ENCODE measurements around the gene TSPYL2.

The TSPYL2 gene

DNA sequence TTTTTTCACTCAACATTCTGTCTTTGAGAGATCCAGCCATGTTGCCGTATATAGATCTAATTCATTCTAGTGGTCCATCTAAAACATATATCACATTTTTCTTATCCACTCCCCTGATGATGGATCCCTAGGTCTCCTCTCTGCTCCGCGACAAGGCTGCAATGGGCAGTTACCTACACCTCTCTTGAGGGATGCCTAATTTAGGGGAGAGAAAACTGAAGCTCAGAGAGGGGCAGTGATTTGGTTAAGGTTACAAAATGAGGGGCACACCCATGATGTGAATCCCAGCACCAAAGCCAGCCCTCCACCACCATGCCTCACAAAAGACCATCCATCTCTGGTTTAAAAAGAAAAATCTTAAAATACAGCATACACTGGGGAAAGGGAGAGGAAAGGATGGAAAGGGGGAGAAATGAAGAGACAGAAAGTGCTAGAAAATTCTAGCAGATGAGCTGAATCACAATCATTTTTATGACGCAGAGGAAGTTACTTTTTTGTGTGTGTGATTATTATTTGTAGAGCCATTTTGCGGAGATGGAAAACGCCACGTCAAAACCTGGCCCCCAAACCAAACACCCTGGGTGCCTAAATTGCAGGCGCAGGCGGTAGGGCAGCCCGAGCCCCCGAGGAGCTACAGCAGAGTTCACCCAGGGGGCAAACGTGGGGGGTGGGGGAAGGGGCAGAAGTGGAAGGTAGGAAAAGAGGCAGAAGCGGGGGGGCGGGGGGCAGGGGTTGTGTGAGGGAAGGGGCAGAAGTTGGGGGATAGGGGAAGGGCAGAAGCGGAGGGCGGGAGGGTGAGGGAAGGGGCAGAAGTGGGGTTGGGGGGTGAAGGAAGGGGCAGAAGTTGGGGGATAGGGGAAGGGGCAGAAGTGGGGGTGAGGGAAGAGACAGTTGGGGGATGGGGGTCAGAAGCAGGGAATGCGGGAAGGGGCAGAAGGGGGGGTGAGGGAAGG, 1.3 kb upstream of the TSPYL2 start:
- no peak for DNase-seq

DNA sequence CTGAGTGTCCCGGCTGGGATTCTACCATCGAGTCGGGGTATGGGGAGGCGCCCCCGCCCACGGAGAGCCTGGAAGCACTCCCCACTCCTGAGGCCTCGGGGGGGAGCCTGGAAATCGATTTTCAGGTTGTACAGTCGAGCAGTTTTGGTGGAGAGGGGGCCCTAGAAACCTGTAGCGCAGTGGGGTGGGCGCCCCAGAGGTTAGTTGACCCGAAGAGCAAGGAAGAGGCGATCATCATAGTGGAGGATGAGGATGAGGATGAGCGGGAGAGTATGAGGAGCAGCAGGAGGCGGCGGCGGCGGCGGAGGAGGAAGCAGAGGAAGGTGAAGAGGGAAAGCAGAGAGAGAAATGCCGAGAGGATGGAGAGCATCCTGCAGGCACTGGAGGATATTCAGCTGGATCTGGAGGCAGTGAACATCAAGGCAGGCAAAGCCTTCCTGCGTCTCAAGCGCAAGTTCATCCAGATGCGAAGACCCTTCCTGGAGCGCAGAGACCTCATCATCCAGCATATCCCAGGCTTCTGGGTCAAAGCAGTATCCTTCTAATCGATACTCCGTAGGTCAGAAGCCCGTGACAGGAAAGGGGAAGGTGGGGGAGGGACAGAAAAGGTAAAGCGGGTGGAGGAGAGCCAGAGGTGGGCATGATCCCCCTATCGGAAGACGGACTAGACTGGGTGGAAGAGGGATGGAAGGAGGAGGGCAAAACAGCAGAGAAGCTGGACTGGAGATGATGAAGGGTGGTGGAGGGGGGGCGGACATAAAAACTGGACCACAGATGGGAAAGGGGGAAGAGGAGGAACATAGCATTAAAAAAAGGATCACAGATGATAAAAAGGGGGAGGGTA, 828 bp downstream of the TSPYL2 start:
- DNase-seq, result no peak

DNA sequence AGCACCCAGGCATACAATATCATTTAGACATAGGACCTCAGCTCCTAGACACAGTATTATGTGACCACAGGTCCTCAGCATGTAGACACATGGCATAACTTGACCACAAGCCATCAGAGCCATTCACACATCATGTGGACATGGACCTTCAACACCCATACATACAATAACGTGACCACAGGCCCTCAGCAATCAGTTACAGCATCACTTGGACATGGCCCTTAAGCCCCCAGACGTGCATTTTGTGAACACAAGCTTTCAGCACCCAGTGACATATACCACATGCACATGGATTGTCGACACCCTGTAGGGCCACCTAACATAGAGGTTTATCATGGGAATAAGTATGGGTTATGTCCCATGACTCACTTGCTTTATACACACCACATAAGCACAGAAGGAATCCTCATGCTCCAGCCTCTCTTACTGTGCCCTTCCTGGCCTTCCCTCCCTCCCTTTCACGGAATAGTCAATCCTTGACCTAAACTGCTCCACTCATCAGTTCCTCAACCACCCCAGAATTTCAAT, 1.9 kb downstream of the TSPYL2 start:
- no peak for DNase-seq

DNA sequence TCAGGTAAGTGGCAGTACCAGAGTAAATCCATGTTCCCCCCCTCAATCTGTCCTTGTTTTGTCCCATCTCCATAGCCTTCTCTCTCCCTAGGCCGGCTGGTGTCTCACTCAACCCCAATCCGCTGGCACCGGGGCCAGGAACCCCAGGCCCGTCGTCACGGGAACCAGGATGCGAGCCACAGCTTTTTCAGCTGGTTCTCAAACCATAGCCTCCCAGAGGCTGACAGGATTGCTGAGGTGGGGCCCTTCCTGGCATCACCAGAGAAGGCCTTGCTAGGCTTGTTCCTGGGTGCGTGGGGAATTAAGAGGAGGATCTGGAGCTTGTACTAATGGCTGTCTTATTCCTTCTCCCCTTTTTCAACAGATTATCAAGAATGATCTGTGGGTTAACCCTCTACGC, 2.7 kb downstream of the TSPYL2 start:
- DNase-seq, result no peak

DNA sequence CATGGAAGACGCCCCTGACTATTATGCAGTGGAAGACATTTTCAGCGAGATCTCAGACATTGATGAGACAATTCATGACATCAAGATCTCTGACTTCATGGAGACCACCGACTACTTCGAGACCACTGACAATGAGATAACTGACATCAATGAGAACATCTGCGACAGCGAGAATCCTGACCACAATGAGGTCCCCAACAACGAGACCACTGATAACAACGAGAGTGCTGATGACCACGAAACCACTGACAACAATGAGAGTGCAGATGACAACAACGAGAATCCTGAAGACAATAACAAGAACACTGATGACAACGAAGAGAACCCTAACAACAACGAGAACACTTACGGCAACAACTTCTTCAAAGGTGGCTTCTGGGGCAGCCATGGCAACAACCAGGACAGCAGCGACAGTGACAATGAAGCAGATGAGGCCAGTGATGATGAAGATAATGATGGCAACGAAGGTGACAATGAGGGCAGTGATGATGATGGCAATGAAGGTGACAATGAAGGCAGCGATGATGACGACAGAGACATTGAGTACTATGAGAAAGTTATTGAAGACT, 3.6 kb downstream of the TSPYL2 start:
- DNase-seq, result no peak

DNA sequence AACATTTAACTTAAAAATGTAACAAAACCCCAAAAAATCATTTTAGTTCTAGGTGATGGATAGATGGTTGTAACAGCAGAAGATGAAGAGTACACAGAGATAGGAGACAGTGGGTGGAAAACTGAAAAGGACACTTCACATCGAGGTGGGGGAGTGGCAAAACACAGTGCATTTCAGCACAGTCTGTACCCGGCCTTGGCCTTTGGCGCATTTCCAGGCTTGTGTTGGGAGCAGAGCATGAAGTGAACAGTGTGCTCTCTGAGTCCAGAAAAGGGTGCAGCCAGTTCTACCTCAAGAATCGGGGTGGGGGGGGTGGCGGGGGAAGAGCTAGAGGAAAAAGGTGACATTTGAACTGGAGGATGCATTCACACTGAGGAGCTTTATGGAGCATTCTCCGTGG, 4.3 kb downstream of the TSPYL2 start:
- no peak for DNase-seq

DNA sequence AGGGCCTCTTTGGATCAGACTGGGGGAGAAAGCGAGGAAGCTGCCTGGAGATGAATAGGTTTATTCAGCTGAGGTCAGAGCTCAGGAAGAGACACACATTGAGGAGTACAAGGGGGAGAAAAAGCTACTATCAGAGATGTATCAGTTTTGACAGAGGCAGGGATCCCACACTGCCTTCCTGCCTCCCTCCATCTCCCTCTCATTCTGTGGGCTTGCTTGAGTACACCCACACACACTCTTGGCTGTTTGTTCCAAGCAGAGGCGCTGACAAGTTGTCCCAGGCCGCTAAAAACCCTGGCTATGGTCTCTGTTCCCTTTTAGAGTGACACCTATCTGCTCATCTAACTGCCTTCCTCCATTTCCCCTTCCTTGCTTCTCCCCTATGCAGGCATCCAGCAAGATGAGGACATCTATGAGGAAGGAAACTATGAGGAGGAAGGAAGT, 5.2 kb downstream of the TSPYL2 start:
- no peak for DNase-seq

DNA sequence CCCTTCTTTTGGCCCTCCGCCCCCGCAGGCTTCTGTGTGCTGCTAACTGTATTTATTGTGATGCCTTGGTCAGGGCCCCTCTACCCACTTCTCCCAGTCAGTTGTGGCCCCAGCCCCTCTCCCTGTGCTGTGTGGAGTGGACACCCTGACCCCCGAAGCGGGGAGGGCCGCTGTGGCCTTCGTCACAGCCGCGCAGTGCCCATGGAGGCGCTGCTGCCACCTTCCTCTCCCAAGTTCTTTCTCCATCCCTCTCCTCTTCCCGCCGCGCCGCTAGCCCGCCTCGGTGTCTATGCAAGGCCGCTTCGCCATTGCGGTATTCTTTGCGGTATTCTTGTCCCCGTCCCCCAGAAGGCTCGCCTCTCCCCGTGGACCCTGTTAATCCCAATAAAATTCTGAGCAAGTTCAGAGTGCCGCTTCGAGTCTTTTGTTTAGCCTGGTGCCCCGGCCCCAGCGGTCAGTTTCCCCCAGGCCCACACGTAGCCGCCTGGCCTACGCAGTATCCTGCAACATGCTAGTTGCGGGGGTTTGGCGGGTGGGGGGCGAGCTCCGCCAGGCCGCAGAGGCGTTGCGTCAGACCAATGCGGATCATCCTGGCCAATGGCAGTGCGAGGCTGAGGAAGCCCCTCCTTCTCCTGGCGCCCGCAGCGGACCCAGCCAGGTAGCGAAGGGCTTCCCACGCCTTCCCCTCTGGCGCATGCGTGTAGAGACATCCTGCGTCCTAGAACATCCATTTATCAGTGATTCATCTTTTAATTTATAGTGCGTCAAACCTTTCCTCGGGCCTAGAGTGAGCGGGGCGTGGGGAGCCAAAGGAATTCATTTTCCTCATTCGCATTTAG, 6.2 kb downstream of the TSPYL2 start:
- peak; percentile 77 for DNase-seq

DNA sequence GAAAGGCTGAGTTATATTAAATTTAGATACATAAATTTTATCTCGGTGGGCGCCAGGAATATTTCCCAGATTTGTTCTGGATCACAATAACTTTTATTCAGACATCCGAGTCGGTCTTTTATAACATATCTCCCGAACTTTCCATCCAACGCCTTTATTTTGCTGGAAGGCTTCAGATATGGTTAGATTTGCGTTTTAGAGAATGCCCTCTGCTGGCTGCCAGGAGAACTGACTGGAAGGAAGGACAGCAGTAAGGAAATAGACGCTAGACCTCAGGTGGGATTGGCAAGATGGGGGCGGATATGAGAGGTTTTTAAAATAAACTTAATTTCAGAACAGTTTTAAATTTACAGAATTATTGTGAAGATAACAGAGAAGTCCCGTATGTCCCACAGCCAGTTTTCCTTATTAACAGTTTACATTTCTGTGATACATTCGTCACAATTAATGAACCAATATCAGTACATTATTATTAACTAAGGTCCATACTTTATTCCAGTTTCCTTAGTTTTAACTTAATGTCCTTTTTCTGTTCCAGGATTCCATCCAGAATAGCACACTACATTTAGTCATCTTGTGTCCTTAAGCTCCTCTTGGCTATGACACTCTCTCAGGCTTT, 7.2 kb downstream of the TSPYL2 start:
- DNase-seq, result no peak

DNA sequence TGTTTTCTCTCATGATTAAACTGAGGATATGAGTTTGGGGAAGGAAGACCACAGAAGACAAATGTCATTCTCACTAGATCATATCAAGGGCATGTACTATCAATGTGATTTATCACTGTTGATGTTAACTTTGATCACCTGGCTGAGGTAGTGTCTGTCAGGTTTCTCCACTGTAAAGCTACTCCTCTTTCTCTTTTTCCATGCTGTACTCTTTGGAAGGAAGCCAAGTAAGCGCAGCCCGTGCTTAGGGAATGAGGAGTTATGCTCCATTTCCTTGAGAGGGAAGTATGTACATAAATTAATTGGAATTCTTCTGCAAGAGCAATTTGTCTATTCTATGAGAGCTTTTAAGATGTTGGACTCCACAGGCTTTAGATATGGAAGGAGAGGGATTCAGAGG, 7.8 kb downstream of the TSPYL2 start:
- no peak for DNase-seq

DNA sequence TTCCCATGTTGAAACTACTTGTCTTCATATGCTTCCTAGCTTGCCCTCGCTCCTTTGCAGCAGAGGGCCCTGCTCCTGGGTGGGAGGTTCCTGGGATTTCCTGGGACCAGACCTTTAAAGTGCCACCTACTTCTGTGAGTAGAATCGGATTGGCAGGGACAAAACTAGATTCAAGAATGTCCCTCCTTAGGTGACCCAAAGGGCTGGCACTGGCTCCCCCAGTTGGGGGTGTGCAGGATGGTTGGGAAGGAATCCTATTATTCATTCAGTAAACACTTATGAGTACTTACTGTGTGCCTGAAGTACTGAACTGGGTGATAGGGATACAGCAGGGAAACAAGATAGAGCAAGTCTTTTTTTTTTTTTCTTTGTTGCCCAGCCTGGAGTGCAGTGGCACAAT, 9.2 kb downstream of the TSPYL2 start:
- no peak for DNase-seq

DNA sequence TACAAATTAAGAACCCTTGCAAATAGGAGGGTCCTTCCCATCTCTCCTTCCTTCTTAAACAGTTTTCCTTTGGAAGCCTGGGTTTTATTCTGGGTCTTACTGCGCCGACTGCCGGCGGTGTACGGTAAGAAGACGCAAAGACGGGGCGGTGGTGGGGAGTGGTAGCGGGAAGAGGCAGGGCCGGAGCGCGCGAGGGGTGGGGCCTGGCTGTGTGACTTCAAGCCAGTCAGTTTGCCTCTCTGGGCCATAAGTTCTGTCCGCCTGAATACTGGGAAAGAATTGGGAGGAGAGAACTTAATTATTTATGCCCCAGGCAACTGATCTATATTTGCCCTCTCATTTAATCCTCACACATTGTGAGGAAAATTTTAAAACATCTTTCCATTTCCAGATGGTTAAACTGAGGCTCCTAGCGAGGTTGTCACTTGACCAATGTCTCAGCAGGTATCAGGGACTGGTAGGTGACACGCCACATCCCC, 11.0 kb downstream of the TSPYL2 start:
- peak; percentile 83 for DNase-seq

DNA sequence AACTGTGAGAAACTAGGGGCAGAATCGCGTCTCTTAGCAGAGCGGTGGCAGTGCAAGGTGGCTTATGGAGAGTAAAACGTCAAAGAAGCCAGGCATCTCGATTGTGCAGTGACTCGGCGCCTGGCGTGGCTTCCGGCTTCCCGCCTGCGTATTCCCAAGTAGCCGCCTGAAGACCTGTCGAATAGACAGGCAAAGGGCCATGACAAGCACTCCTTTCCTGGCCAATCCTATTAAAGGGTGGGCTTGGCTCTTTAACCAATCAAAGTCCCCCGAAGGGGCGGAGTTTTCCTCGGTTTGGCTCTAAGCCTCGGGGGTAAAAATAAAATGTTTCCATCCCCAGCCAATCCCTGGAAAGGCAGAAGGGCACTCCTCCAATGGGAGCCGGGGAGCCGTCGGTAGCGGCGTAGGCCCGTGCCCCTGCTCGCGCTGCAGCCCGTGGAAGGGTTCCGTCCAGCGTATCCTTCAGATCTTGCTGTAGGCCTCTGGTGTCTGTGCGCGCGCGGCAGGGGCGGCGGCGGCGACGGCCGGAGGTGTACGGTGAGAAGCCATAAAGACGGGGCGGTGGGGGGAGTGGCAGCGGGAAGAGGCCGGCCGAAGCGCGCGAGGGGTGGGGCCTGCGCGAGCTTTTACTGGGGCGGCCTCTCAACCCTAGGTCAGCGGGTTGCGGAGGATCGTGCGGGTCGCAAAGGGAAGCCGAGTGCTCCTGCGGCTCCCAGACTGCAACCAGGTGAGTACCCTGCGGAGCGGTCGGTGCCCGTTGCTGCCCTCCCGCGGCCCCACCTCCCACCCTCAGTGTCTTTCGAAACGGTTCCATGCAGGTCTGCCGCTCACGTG, 11.8 kb downstream of the TSPYL2 start, which contains the start of gene KANTR:
TSS of gene KANTR (plus strand) at position 395 of the 834 bp plus-strand sequence. CDS start 30,131 bp downstream, outside the sequence.
- peak; percentile 90 for DNase-seq

DNA sequence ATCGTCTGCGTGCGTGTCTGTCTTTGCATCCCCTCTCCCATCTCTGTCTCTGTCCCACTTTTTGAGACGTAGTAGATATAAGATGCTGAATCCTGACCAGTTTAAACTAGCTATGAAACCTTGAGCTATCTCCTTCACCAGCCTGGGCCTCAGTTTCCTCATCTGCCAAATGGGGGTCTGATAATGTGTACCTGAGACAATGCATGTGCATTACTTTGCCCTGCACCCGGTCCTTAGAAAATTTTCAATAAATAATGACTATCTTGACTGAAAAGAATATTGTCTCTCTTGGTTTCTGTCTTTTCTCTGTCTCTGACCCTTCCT, 12.4 kb downstream of the TSPYL2 start:
- no peak for DNase-seq

DNA sequence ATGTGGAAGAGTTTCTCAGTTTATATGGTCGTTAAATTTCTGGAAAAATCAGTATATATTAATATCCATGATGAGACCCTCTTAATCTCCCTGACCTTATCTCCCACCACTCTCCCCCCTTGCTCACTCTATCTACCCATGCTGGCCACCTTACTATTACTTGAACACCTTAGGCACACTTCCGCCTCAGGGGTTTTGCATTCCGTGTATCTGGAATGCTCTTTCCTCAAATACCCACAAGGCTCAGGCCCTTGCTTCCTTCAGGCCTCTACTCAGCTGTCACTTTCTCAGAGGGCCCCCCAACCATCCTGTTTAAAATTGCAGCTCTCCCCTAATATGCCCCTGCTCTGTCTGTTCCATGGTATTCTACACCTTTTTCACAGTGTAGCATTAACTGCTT, 13.6 kb downstream of the TSPYL2 start:
- DNase-seq, result no peak

DNA sequence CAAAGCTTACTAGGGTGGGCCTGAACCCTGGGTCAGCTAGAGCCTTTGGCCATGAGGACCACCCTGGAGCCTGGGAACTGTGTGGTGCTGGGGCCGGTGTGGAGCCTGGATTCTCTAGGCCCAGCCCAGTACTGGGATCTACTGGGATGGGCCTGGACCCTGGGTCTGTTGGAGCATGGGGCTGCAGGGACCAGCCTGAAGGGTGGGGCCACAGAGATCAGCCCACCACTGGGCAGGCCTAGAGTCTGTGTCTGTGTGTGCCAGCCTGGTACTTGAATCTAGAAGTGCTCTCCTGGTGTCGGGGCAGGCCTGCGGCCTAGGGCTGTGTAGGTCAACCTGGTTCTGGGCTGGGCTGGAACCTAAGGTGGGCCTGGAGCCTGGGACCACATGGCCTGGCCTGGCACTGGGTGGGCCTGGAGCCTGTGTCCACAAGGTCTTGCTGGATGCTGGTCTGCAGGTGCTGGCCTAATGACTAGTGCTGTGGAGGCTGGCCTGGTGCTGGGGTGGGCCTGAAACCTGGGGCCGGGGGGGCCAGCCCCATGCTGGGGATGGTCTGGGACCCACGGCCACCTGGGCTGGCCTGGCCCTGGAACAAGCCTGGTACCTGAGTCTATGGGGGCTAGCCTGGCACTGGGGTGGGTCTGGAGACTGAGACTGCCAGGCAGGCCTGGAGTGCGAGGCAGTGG, 32.8 kb downstream of the TSPYL2 start:
- DNase-seq, result no peak

DNA sequence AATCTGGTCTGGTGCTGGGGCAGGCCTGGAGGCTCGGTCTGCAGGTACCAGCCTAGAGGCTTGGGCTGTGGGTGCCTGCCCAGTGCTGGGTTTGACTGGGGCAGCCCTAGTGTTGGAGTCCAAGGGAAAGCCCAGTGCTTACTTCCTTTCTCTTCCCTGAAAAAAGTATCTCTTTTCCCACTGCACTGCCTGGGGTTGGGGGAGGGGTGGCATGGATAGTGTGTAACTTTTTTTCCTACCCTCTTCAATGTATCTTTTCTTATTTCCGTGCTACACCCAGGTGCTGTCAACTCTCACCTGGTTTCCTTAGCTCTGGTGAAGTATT, 33.3 kb downstream of the TSPYL2 start:
- no peak for DNase-seq

DNA sequence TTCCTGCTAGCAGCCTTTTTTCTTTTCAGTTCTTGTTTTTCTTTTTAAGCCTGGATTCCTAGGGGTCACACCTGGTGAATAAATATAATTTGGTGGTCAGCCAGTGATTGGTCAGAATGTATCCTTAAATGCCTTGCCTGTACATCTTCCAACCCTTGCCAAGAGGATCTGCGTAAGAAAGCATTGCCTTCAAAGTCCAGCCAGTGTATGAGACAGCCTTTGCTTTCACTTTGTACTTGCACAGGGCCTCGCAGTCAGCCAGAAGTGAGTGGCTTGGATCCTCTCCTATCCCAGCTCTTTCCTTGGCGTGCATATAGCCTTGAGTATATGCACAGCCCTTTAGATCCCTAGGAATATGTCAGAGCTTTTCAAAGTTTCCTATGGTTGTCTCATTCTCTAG, 33.9 kb downstream of the TSPYL2 start:
- DNase-seq, result no peak

DNA sequence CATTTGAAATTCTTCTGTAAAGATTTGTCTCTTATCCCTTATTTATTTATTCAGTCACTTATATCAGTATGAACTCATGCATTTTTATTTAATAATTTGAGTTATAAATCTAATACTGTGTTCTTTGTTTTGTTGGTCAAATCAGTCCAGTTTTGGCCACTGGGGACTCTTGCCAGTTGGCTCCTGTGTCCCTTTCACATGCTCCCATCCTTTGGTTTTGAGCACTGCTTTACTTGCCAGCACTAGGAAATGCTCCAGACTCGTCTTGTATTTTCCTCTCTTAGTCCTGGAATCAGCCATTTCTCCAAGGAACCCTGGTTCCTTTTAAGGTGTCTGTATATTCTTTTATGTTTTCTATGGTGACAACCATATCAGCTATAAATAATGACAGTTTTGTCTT, 39.8 kb downstream of the TSPYL2 start:
- no peak for DNase-seq

DNA sequence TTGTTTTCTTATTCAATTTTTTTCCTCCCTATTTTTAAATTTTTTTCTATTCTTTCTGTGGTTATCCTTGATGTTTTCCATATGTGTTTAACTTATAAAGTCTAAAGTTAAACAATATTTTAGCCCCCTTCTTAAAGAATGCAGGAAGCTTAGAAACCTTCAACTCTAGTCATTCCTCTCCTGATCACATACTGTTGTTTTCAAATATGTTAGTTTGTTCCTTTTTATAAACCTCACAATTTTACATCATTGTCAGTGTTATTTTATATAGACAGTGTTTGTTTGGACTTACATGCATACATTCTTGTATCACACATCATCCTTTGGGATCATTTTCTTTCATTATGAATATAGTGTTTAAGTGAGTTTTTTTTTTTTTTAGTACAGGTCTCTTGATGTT, 43.3 kb downstream of the TSPYL2 start:
- no peak for DNase-seq

Measured in right forelimb (tissue), 1 donor.